Ecto neural progenitor cell (in vitro differentiated cells): Measurements from ENCODE around the gene USP14.
"Not testable (repeated sequence)": the region's sequence is repeated elsewhere in the genome, so short reads cannot be mapped to it uniquely, and the experiment has no call there.

Experiments
- DNase-seq: peaks from one replicate; pipeline ENCODE4 v3.0.0-alpha.2; 2018; ENCODE audit warnings: low spot score

The USP14 gene

GRCh38 chr18:158128-159036, at the start of gene USP14:
Gene USP14 (plus strand): TSS chr18:158557. CDS start chr18:158699, 142 bp downstream.
- DNase-seq: peak; percentile 97

GRCh38 chr18:108665-109063, 49.7 kb upstream of the USP14 start:
- DNase-seq: not testable (repeated sequence)

GRCh38 chr18:109130-109921, 49.0 kb upstream of the USP14 start:
- not testable (repeated sequence) for DNase-seq

GRCh38 chr18:109922-110261, 48.5 kb upstream of the USP14 start:
- not testable (repeated sequence) for DNase-seq

GRCh38 chr18:110351-111201, 47.8 kb upstream of the USP14 start:
- not testable (repeated sequence) for DNase-seq

GRCh38 chr18:111306-112014, 46.9 kb upstream of the USP14 start:
- DNase-seq: peak; percentile 80

GRCh38 chr18:112015-112733, 46.2 kb upstream of the USP14 start:
- not testable (repeated sequence) for DNase-seq

GRCh38 chr18:120539-121260, 37.7 kb upstream of the USP14 start:
- not testable (repeated sequence) for DNase-seq

GRCh38 chr18:135045-135444, 23.3 kb upstream of the USP14 start:
- DNase-seq: no peak

- no peak for DNase-seq
These were observed 21.9 kb upstream of the USP14 start for GRCh38 chr18:136433-136832.

- DNase-seq: no peak
These were observed 21.0 kb upstream of the USP14 start for GRCh38 chr18:137327-137726.

GRCh38 chr18:140670-141266, 17.6 kb upstream of the USP14 start:
- no peak for DNase-seq

GRCh38 chr18:142624-143296, 15.6 kb upstream of the USP14 start:
- not testable (repeated sequence) for DNase-seq

GRCh38 chr18:148841-149240, 9.5 kb upstream of the USP14 start:
- no peak for DNase-seq

GRCh38 chr18:154151-154550, 4.2 kb upstream of the USP14 start:
- DNase-seq: no peak

- DNase-seq: no peak
These were observed 2.7 kb upstream of the USP14 start for GRCh38 chr18:155688-156087.

- DNase-seq: no peak
These were observed 1.7 kb upstream of the USP14 start for GRCh38 chr18:156514-157230.

GRCh38 chr18:159037-159652, 788 bp downstream of the USP14 start:
- DNase-seq: no peak
